ENCODE results near the gene MRPS21.

GRCh38 chr1:150293433-150294253 is at the start of gene MRPS21:
- TF ChIP-seq CTCF (IDR thresholded peaks at IDR 0.05; ENCODE audit: borderline replicate concordance, extremely low read depth, low read length, poor library complexity, severe bottlenecking): no peak
- TF ChIP-seq EZH2 (IDR thresholded peaks at IDR 0.05; ENCODE audit: borderline replicate concordance, low read depth, low read length, severe bottlenecking): no peak

All from DND-41 (cell line).